Stimulated activated naive CD4-positive, alpha-beta T cell treated with Interleukin-2 at 50 U/mL for 16 hours (primary cell): ENCODE results near the gene TRABD2A.
"Not testable (repeated sequence)": the region's sequence is repeated elsewhere in the genome, so short reads cannot be mapped to it uniquely, and the experiment has no call there.

ENCODE experiments used
- DNase-seq: peaks from one replicate; lab custom pipeline; 2025; lab: John Stamatoyannopoulos, UW

Gene TRABD2A

GRCh38 chr2:84879584-84880394 lies 1.1 kb downstream of the TRABD2A start:
- peak; percentile 31 for DNase-seq

- DNase-seq, result no peak
Observed at GRCh38 chr2:84878896-84879583, 1.8 kb downstream of the TRABD2A start.

- DNase-seq, result no peak
Observed at GRCh38 chr2:84878459-84878858, 2.4 kb downstream of the TRABD2A start.

GRCh38 chr2:84876369-84876768 lies 4.5 kb downstream of the TRABD2A start:
- no peak for DNase-seq

GRCh38 chr2:84875619-84876018 lies 5.3 kb downstream of the TRABD2A start:
- not testable (repeated sequence) for DNase-seq

- DNase-seq, result no peak
Observed at GRCh38 chr2:84875213-84875560, 5.7 kb downstream of the TRABD2A start.

GRCh38 chr2:84874381-84875212 lies 6.3 kb downstream of the TRABD2A start:
- DNase-seq, result no peak

- no peak for DNase-seq
Observed at GRCh38 chr2:84873350-84873749, 7.5 kb downstream of the TRABD2A start.

- not testable (repeated sequence) for DNase-seq
Observed at GRCh38 chr2:84872691-84873090, 8.2 kb downstream of the TRABD2A start.

- DNase-seq, result no peak
Observed at GRCh38 chr2:84870306-84870705, 10.6 kb downstream of the TRABD2A start.

GRCh38 chr2:84868327-84868726 lies 12.6 kb downstream of the TRABD2A start:
- not testable (repeated sequence) for DNase-seq

GRCh38 chr2:84866122-84866521 lies 14.8 kb downstream of the TRABD2A start:
- no peak for DNase-seq

GRCh38 chr2:84865181-84865783 lies 15.6 kb downstream of the TRABD2A start:
- no peak for DNase-seq

GRCh38 chr2:84862006-84862405 lies 18.9 kb downstream of the TRABD2A start:
- DNase-seq, result no peak

GRCh38 chr2:84861539-84861938 lies 19.3 kb downstream of the TRABD2A start:
- no peak for DNase-seq

- DNase-seq, result no peak
Observed at GRCh38 chr2:84858937-84859336, 21.9 kb downstream of the TRABD2A start.

- no peak for DNase-seq
Observed at GRCh38 chr2:84858123-84858522, 22.8 kb downstream of the TRABD2A start.

- no peak for DNase-seq
Observed at GRCh38 chr2:84857566-84857965, 23.3 kb downstream of the TRABD2A start.

GRCh38 chr2:84856787-84857186 lies 24.1 kb downstream of the TRABD2A start:
- DNase-seq, result no peak

- no peak for DNase-seq
Observed at GRCh38 chr2:84855731-84856130, 25.2 kb downstream of the TRABD2A start.

- no peak for DNase-seq
Observed at GRCh38 chr2:84854850-84855249, 26.0 kb downstream of the TRABD2A start.

GRCh38 chr2:84851876-84852275 lies 29.0 kb downstream of the TRABD2A start:
- no peak for DNase-seq
